HCT116 (cell line): Measurements from ENCODE around the gene PLAC8L1. TPM values are rescaled to one million over a fixed set of nuclear protein-coding genes. Genes with fewer than 3 reads are reported as not detected.

Experiments
- ATAC-seq: fragments of 200-7000 bp; cut with Tn5 transposase; 2 replicates; pipeline ENCODE4 v1.9.1; 2020; ENCODE audit warnings: mild to moderate bottlenecking, moderate library complexity
- BruUV-seq: library from RNA; stranded (reverse); fragments of 400-500 nt; replicated peaks from 2 replicates; lab custom pipeline; 2021; lab: Mats Ljungman, UMichigan
- CTCF ChIA-PET: fragments of 300-600 bp; sonication (Branson Sonifier 250); formaldehyde crosslinking; loops from one replicate; lab custom pipeline; 2021; ENCODE audit warnings: antibody characterized with exemption; lab: Charles Lee
- POLR2A ChIA-PET: fragments of 300-600, 350-600 bp; sonication (Branson Sonifier 250); formaldehyde crosslinking; loops from one replicate; lab custom pipeline; 2021; ENCODE audit warnings: antibody characterized with exemption; lab: Charles Lee
- RAD21 ChIA-PET, 2 experiments: fragments of 300-600 bp; sonication (Branson Sonifier 250); formaldehyde crosslinking; loops; one replicate each; lab custom pipeline; 2023; ENCODE audit warnings: low total read pairs in 2 of 2; ENCODE audit not compliant: uncharacterized antibody in 2 of 2, unreplicated experiment in 2 of 2, low non-redundant PET in 1 of 2; lab: Charles Lee
- DNase-seq: peaks from one replicate; pipeline ENCODE4 v3.0.0-alpha.2; 2010; ENCODE audit warnings: low read depth, low spot score
- H2AFZ ChIP-seq: fragments of 200-600 bp; shearing (Covaris generic), sonication (generic); 2 replicates; pipeline ENCODE4 v1.6.1; 2017; ENCODE audit warnings: low read depth, mixed run types, mixed read lengths, antibody characterized with exemption, low read length; ENCODE audit not compliant: poor library complexity, severe bottlenecking
- H3K27ac ChIP-seq: 2 replicates; pipeline ENCODE4 v1.5.1; 2012; ENCODE audit warnings: low read depth, low read length
- H3K27me3 ChIP-seq: fragments of 200-600 bp; sonication (generic); 2 replicates; pipeline ENCODE4 v1.6.1; 2016; ENCODE audit warnings: mixed run types, low read length, mixed read lengths; ENCODE audit not compliant: insufficient read depth
- H3K36me3 ChIP-seq, 2 experiments: fragments of 200-500 bp in 1 of 2; fragments of 200-600 bp in 1 of 2; sonication (Bioruptor generic) in 1 of 2; sonication (generic) in 1 of 2; 2 replicates each; pipeline versions ENCODE4 v1.5.1 to v1.6.1; 2014 to 2016; ENCODE audit warnings: low read length in 2 of 2, inconsistent platforms in 1 of 2, mixed read lengths in 1 of 2, mixed run types in 1 of 2; ENCODE audit not compliant: insufficient read depth in 2 of 2, control insufficient read depth in 1 of 2
- H3K4me1 ChIP-seq, 2 experiments: fragments of 200-600 bp in 1 of 2; sonication (generic) in 1 of 2; 2 replicates each; pipeline versions ENCODE4 v1.5.1 to v1.6.1; 2012 to 2017; ENCODE audit warnings: low read length in 2 of 2, inconsistent platforms in 1 of 2, mild to moderate bottlenecking in 1 of 2, mixed read lengths in 1 of 2, mixed run types in 1 of 2, moderate library complexity in 1 of 2; ENCODE audit not compliant: insufficient read depth in 2 of 2, control insufficient read depth in 1 of 2
- H3K4me2 ChIP-seq: fragments of 200-600 bp; sonication (generic); 2 replicates; pipeline ENCODE4 v1.6.1; 2017; ENCODE audit warnings: mixed run types, low read length, mixed read lengths
- H3K4me3 ChIP-seq, 2 experiments: fragments of 200-600 bp in 1 of 2; sonication (generic) in 1 of 2; replicated peaks in 1 of 2; 2 replicates each; pipeline ENCODE4 v1.5.1; 2011 to 2016; ENCODE audit warnings: low read length in 2 of 2, control low read depth in 1 of 2, low read depth in 1 of 2, mild to moderate bottlenecking in 1 of 2, mixed read lengths in 1 of 2, mixed run types in 1 of 2
- H3K79me2 ChIP-seq: fragments of 200-600 bp; sonication (generic); 2 replicates; pipeline ENCODE4 v1.6.1; 2017; ENCODE audit warnings: mild to moderate bottlenecking, mixed run types, low read length, moderate library complexity, mixed read lengths; ENCODE audit not compliant: insufficient read depth
- H3K9ac ChIP-seq: fragments of 200-600 bp; sonication (generic); 2 replicates; pipeline ENCODE4 v1.6.1; 2016; ENCODE audit warnings: low read length, mixed read lengths
- H3K9me2 ChIP-seq: fragments of 200-600 bp; sonication (generic), shearing (Covaris generic); 2 replicates; pipeline ENCODE4 v1.6.1; 2017; ENCODE audit warnings: mixed run types, mild to moderate bottlenecking, moderate library complexity; ENCODE audit not compliant: insufficient read depth
- H3K9me3 ChIP-seq, 2 experiments: fragments of 200-500 bp in 1 of 2; fragments of 200-600 bp in 1 of 2; sonication (Bioruptor generic) in 1 of 2; sonication (generic) in 1 of 2; 2 replicates each; pipeline ENCODE4 v1.6.1; 2014 to 2017; ENCODE audit warnings: low read length in 2 of 2, mixed read lengths in 2 of 2, inconsistent platforms in 1 of 2, low read depth in 1 of 2, mild to moderate bottlenecking in 1 of 2, mixed run types in 1 of 2, moderate library complexity in 1 of 2; ENCODE audit not compliant: control insufficient read depth in 1 of 2, insufficient read depth in 1 of 2
- H4K20me1 ChIP-seq: fragments of 200-600 bp; sonication (generic), shearing (Covaris generic); 2 replicates; pipeline ENCODE4 v1.6.1; 2017; ENCODE audit warnings: mixed run types, mild to moderate bottlenecking, moderate library complexity; ENCODE audit not compliant: insufficient read depth
- CTCF ChIP-seq, 3 experiments: fragments of 200-600 bp in 1 of 3; sonication (generic) in 1 of 3; IDR thresholded peaks in 2 of 3; conservative IDR thresholded peaks in 1 of 3; 2 replicates each; pipeline ENCODE4 v1.5.1; 2012 to 2017; ENCODE audit warnings: low read depth in 2 of 3, low read length in 2 of 3, antibody characterized with exemption in 1 of 3, borderline replicate concordance in 1 of 3, control low read depth in 1 of 3, mild to moderate bottlenecking in 1 of 3, mixed read lengths in 1 of 3, mixed run types in 1 of 3, moderate library complexity in 1 of 3; ENCODE audit not compliant: insufficient read depth in 1 of 3
- ELF1 ChIP-seq: IDR thresholded peaks from 2 replicates; pipeline ENCODE4 v1.6.1; 2012; ENCODE audit warnings: low read depth, borderline replicate concordance
- RAD21 ChIP-seq: IDR thresholded peaks from 2 replicates; pipeline ENCODE4 v1.6.1; 2012; ENCODE audit warnings: low read depth, mild to moderate bottlenecking
- REST ChIP-seq: IDR thresholded peaks from 2 replicates; pipeline ENCODE4 v1.6.1; 2012; ENCODE audit warnings: low read depth
- intact Hi-C: fragments of 100-400 bp; cut with micrococcal nuclease; formaldehyde crosslinking; loops from 2 replicates; pipeline ENCODE4 v1.10.0; 2022
- total RNA-seq: library from RNA; stranded (reverse); gene quantifications from one replicate; pipeline ENCODE4 v1.2.1, GENCODE V29; 2021; ENCODE audit not compliant: unreplicated experiment

The PLAC8L1 gene
- total RNA-seq, 1 experiment from 2014 or later: 2.6 TPM

- POLR2A ChIA-PET: no interaction called here
- no TSS peak for BruUV-seq
- Histone ChIP-seq H3K9ac (no peak overlapping the region), H3K9me2 (no peaks in the 10 kb centered on the region), H3K27me3 (no peaks in the 10 kb centered on the region), H3K4me1 (no peaks in the 10 kb centered on the region), H3K4me2 (no peak overlapping the region), H3K4me3 (no peak overlapping the region), H4K20me1 (0 out of 2 replicates have a peak, but pooled peaks cover 6% of the 10 kb centered on the region), H3K36me3 (peaks cover 50 to 67% of the 10 kb centered on the region in 2 experiments), H3K9me3 (no peaks in the 10 kb centered on the region), H3K79me2 (no peaks in the 10 kb centered on the region), H3K27ac (no peak overlapping the region), H2AFZ (no peak overlapping the region)
- RAD21 ChIA-PET: no interaction called here
- ATAC-seq: no peak
- intact Hi-C loops: loop anchor here (5.0 kb wide), 2 partner anchors 42 to 1928 kb away; no protein-coding TSS in a partner anchor
- DNase-seq: no peak
- TF ChIP-seq RAD21: peak; percentile 58
- TF ChIP-seq ELF1: no peak
- TF ChIP-seq REST: no peak
- TF ChIP-seq CTCF (IDR thresholded peaks at IDR 0.05 in 2 of 3, conservative IDR thresholded peaks at IDR 0.05 in 1 of 3; ENCODE audit: borderline replicate concordance in 1 of 3, insufficient read depth in 1 of 3, low read depth in 2 of 3, low read length in 2 of 3): peak; percentile 30 to 74 (median 48); a peak in 4 of 6 replicates
- CTCF ChIA-PET: interaction anchor here (1.0 to 2.2 kb wide), 6 partner anchors 8 to 1927 kb away, joined by 3 to 8 read pairs (median 4); no protein-coding TSS in a partner anchor
Measured at GRCh38 chr5:146130440-146131045, 25.2 kb upstream of the PLAC8L1 start.
